H1 (cell line): ENCODE measurements around the gene BAZ2B. TPM values are rescaled to one million over a fixed set of nuclear protein-coding genes. Genes with fewer than 3 reads are reported as not detected.
A peak's percentile ranks its signal among the peaks of the same experiment; 100 is the strongest.

ENCODE experiments used
- BCL11A ChIP-seq, 2 experiments: IDR thresholded peaks; one replicate each; pipeline ENCODE4 v1.6.1; 2011; ENCODE audit warnings: low read depth in 2 of 2, low read length in 2 of 2, mild to moderate bottlenecking in 2 of 2
- EZH2 ChIP-seq: fragments of 200-600 bp; sonication (generic); IDR thresholded peaks from 2 replicates; pipeline ENCODE4 v1.7.1; 2012; ENCODE audit warnings: low read depth, mild to moderate bottlenecking, moderate library complexity, low read length, inconsistent platforms; ENCODE audit not compliant: severe bottlenecking
- KDM1A ChIP-seq: fragments of 200-600, 300-600 bp; sonication (generic); IDR thresholded peaks from 2 replicates; pipeline ENCODE4 v1.7.1; 2016; ENCODE audit warnings: mild to moderate bottlenecking, low read length, borderline replicate concordance
- POLR2AphosphoS5 ChIP-seq: IDR thresholded peaks from 2 replicates; pipeline ENCODE4 v1.6.1; 2011; ENCODE audit warnings: low read depth, low read length
- RXRA ChIP-seq: IDR thresholded peaks from 2 replicates; pipeline ENCODE4 v1.6.1; 2011; ENCODE audit warnings: low read depth, mild to moderate bottlenecking, low read length, moderate library complexity; ENCODE audit not compliant: insufficient read depth
- SP1 ChIP-seq: IDR thresholded peaks from 2 replicates; pipeline ENCODE4 v1.6.1; 2011; ENCODE audit warnings: low read depth, low read length
- SP2 ChIP-seq: IDR thresholded peaks from 2 replicates; pipeline ENCODE4 v1.6.1; 2012; ENCODE audit warnings: mild to moderate bottlenecking, low read length, inconsistent platforms
- TAF1 ChIP-seq: IDR thresholded peaks from 2 replicates; pipeline ENCODE4 v1.6.1; 2011; ENCODE audit warnings: mild to moderate bottlenecking, low read depth, low read length
- TBP ChIP-seq: IDR thresholded peaks from 2 replicates; pipeline ENCODE4 v1.6.1; 2011; ENCODE audit warnings: low read depth, low read length, improper control_type of control experiment
- YY1 ChIP-seq: IDR thresholded peaks from 2 replicates; pipeline ENCODE4 v1.6.1; 2011; ENCODE audit warnings: low read depth, mild to moderate bottlenecking, low read length
- polyA plus RNA-seq, 7 experiments: library from polyadenylated mRNA; depleted of rRNA in 3 of 7; stranded (reverse) in 5 of 7; unstranded in 2 of 7; fragments of >200 nt in 5 of 7; fragments of 200-250 nt in 2 of 7; gene quantifications; 1 replicate in 5 of 7; 2 replicates in 1 of 7; 4 replicates in 1 of 7; pipeline versions ENCODE4 v1.2.1 to v1.2.3, GENCODE V29; 2011 to 2013; ENCODE audit warnings: missing spikeins in 2 of 7, mixed read lengths in 2 of 7
- total RNA-seq: library from RNA; stranded (reverse); fragmentation: NEBNext Ultra II Directional; extraction: Animal tissue kit (Norgen Biotek cat#: 25700); gene quantifications from 2 replicates; pipeline ENCODE4 v1.2.1, GENCODE V29; 2021

BAZ2B gene
- total and polyA plus RNA-seq, 2 of the 8 experiments (the other 6 are each of a cell fraction or from before 2014, with no cell fraction given): 15.2 to 46.3 TPM

- no peak for TF ChIP-seq KDM1A
- TF ChIP-seq EZH2: no peak
- no peak for TF ChIP-seq POLR2AphosphoS5
- TF ChIP-seq TAF1: peak; percentile 65
- no peak for TF ChIP-seq RXRA
- no peak for TF ChIP-seq BCL11A (IDR thresholded peaks at IDR 0.05; ENCODE audit: low read depth in 2 of 2, low read length in 2 of 2)
- TF ChIP-seq SP1: no peak
- TF ChIP-seq YY1: peak; percentile 85
- TF ChIP-seq TBP: no peak; the same call in 1 of the 2 replicates
- TF ChIP-seq SP2: no peak
- TF ChIP-seq, all 59 proteins: peak for 7
These were observed 1.6 kb downstream of the BAZ2B start (continued) for GRCh38 chr2:159614534-159615366.
